AG04449 (cell line): Measurements from ENCODE around the gene FAM228A.

ENCODE experiments used
- CTCF ChIA-PET: fragments of 350-600 bp; formaldehyde crosslinking; extraction: SDS; loops from one replicate; lab custom pipeline; 2021; ENCODE audit warnings: antibody characterized with exemption; lab: Yijun Ruan, JAX
- POLR2A ChIA-PET: fragments of 400-600, 350-600 bp; formaldehyde crosslinking; extraction: SDS; loops from one replicate; lab custom pipeline; 2020; ENCODE audit warnings: antibody characterized with exemption, inconsistent platforms; lab: Yijun Ruan, JAX
- DNase-seq: peaks from one replicate; pipeline ENCODE4 v3.0.0-alpha.2; 2010; ENCODE audit warnings: low read depth, low spot score
- H3K4me3 ChIP-seq: 2 replicates; pipeline ENCODE4 v1.5.1; 2011; ENCODE audit warnings: low read depth, mild to moderate bottlenecking, control low read depth, low read length
- CTCF ChIP-seq: IDR thresholded peaks from one replicate; pipeline ENCODE4 v1.5.1; 2011; ENCODE audit warnings: mild to moderate bottlenecking, moderate library complexity, low read length, control low read depth, inconsistent platforms; ENCODE audit not compliant: insufficient read depth; ENCODE audit errors: missing control alignments

Gene FAM228A

GRCh38 chr2:24163601-24164000 lies 11.3 kb upstream of the FAM228A start:
- no peak overlapping the region for H3K4me3 ChIP-seq
- no peak for DNase-seq
- CTCF ChIA-PET: interaction anchor here (0.6 to 2.9 kb wide), 5 partner anchors 10 to 338 kb away, joined by 3 to 25 read pairs (median 3); no protein-coding TSS in a partner anchor
- TF ChIP-seq CTCF: no peak
- POLR2A ChIA-PET: interaction anchor here (0.5 kb wide), 1 partner anchor 1686 kb away, joined by 3 read pairs; no protein-coding TSS in a partner anchor

GRCh38 chr2:24164416-24164973 lies 10.4 kb upstream of the FAM228A start:
- no peak overlapping the region for H3K4me3 ChIP-seq
- no peak for DNase-seq
- POLR2A ChIA-PET: no interaction called here

GRCh38 chr2:24169023-24169422 lies 5.8 kb upstream of the FAM228A start:
- ChIA-PET CTCF (no interaction called here), POLR2A (no interaction called here)
- DNase-seq: no peak
- TF ChIP-seq CTCF: no peak
- H3K4me3 ChIP-seq: no peak overlapping the region

More at GRCh38 chr2:24164416-24164973, 10.4 kb upstream of the FAM228A start:
- TF ChIP-seq CTCF: peak; percentile 75
- CTCF ChIA-PET: interaction anchor here (0.6 to 2.9 kb wide), 5 partner anchors 11 to 339 kb away, joined by 3 to 25 read pairs (median 3); no protein-coding TSS in a partner anchor

- no peak for TF ChIP-seq CTCF
- DNase-seq: no peak
- CTCF ChIA-PET: interaction anchor here (2.4 kb wide), 1 partner anchor 9 kb away, joined by 9 read pairs; no protein-coding TSS in a partner anchor
- H3K4me3 ChIP-seq: no peak overlapping the region
- POLR2A ChIA-PET: no interaction called here
Observed at GRCh38 chr2:24175631-24176187, 856 bp downstream of the FAM228A start.

GRCh38 chr2:24176326-24176725 lies 1.5 kb downstream of the FAM228A start:
- ChIA-PET CTCF (interaction anchor here (2.4 kb wide), 1 partner anchor 9 kb away, joined by 9 read pairs; no protein-coding TSS in a partner anchor), POLR2A (interaction anchor here (0.6 kb wide), 1 partner anchor 65 kb away, joined by 3 read pairs; no protein-coding TSS in a partner anchor)

More at GRCh38 chr2:24176326-24176725, 1.5 kb downstream of the FAM228A start:
- H3K4me3 ChIP-seq: no peak overlapping the region
- DNase-seq: no peak
- no peak for TF ChIP-seq CTCF
